CD4-positive, CD25-positive, alpha-beta regulatory T cell (primary cell): Measurements from ENCODE around the gene TMEM204. TPM values are rescaled to one million over a fixed set of nuclear protein-coding genes. Genes with fewer than 3 reads are reported as not detected.

ENCODE experiments used
- ATAC-seq, 2 donors: fragments of 150-1000 bp; cut with Tn5 transposase; one replicate each; pipeline ENCODE4 v1.10.0; 2021; ENCODE audit warnings: low read depth in 2 of 2, moderate number of reproducible peaks in 2 of 2, moderate library complexity in 1 of 2
- DNase-seq, 3 donors: peaks; one replicate each; pipeline versions ENCODE4 v3.0.0 to v3.0.0-alpha.2; 2012 to 2022; ENCODE audit warnings: mixed read lengths in 1 of 3
- H3K27ac ChIP-seq: one replicate; pipeline ENCODE4 v1.7.0; 2013; ENCODE audit warnings: mild to moderate bottlenecking, low read length; ENCODE audit not compliant: insufficient read depth, poor library complexity, severe bottlenecking
- H3K27me3 ChIP-seq: one replicate; pipeline ENCODE4 v1.7.0; 2013; ENCODE audit warnings: low read length; ENCODE audit not compliant: control insufficient read depth, insufficient read depth
- H3K36me3 ChIP-seq: one replicate; pipeline ENCODE4 v1.7.0; 2013; ENCODE audit warnings: mild to moderate bottlenecking, low read length, moderate library complexity; ENCODE audit not compliant: control insufficient read depth, insufficient read depth
- H3K4me1 ChIP-seq: 2 replicates; pipeline ENCODE4 v1.7.0; 2013; ENCODE audit warnings: mild to moderate bottlenecking, low read length; ENCODE audit not compliant: insufficient read depth, control insufficient read depth, poor library complexity, severe bottlenecking
- H3K4me3 ChIP-seq: one replicate; pipeline ENCODE4 v1.7.0; 2013; ENCODE audit warnings: low read depth, mild to moderate bottlenecking, low read length, moderate library complexity
- H3K9me3 ChIP-seq, 2 experiments: 1 replicate in 1 of 2; 2 replicates in 1 of 2; pipeline ENCODE4 v1.7.0; 2013; ENCODE audit warnings: low read length in 2 of 2, mild to moderate bottlenecking in 1 of 2, moderate library complexity in 1 of 2; ENCODE audit not compliant: control insufficient read depth in 2 of 2
- H3K27ac Mint-ChIP-seq, 3 donors: one replicate each; pipeline ENCODE4 v1.8.0; 2020 to 2022; ENCODE audit warnings: mild to moderate bottlenecking in 3 of 3, mixed read lengths in 3 of 3, moderate library complexity in 2 of 3
- H3K27me3 Mint-ChIP-seq: one replicate; pipeline ENCODE4 v1.8.0; 2022; ENCODE audit warnings: mild to moderate bottlenecking, mixed read lengths
- H3K36me3 Mint-ChIP-seq: one replicate; pipeline ENCODE4 v1.8.0; 2020; ENCODE audit warnings: mixed read lengths
- H3K4me1 Mint-ChIP-seq, 4 donors: one replicate each; pipeline ENCODE4 v1.8.0; 2020 to 2022; ENCODE audit warnings: mixed read lengths in 4 of 4, mild to moderate bottlenecking in 1 of 4
- H3K4me3 Mint-ChIP-seq, 4 donors: one replicate each; pipeline ENCODE4 v1.8.0; 2020 to 2022; ENCODE audit warnings: mild to moderate bottlenecking in 4 of 4, mixed read lengths in 4 of 4, moderate library complexity in 3 of 4
- H3K9me3 Mint-ChIP-seq, 7 donors: one replicate each; pipeline ENCODE4 v1.8.0; 2020 to 2022; ENCODE audit warnings: mixed read lengths in 7 of 7, mild to moderate bottlenecking in 3 of 7, moderate library complexity in 2 of 7
- polyA plus RNA-seq, 4 donors: library from polyadenylated mRNA; unstranded; fragments of 300-500 nt; fragmentation: Illumina TruSeq; gene quantifications; one replicate each; pipeline ENCODE4 v1.2.3, GENCODE V29; 2021
- total RNA-seq: library from RNA; stranded (reverse); gene quantifications from one replicate; pipeline ENCODE4 v1.2.3, GENCODE V29; 2022

TMEM204 gene
- total and polyA plus RNA-seq, 5 donors from 2014 or later = 25.8 to 97.4 (median 68.2) TPM

GRCh38 chr16:1545044-1546040, 11.9 kb downstream of the TMEM204 start:
- no peaks in the 10 kb centered on the region for H3K9me3 ChIP-seq
- Mint-ChIP-seq H3K4me3 (peak overlapping the region in 2 of 4 donors; percentile 54 to 56), H3K27me3 (no peaks in the 10 kb centered on the region), H3K36me3 (peaks cover 4% of the 10 kb centered on the region), H3K27ac (peak overlapping the region in 2 of 3 donors; percentile 44 to 93), H3K9me3 (peaks cover 0 to 2% (median 0%) of the 10 kb centered on the region in 7 donors), H3K4me1 (peaks cover 10 to 60% (median 20%) of the 10 kb centered on the region in 4 donors)
- no peak for ATAC-seq
- DNase-seq = no peak
- peaks cover 39% of the 10 kb centered on the region for H3K4me1 ChIP-seq
- no peaks in the 10 kb centered on the region for H3K27me3 ChIP-seq
- peaks cover 37% of the 10 kb centered on the region for H3K36me3 ChIP-seq
- no peak overlapping the region for H3K4me3 ChIP-seq
- H3K27ac ChIP-seq = peak overlapping the region; percentile 15

GRCh38 chr16:1546430-1546829, 13.0 kb downstream of the TMEM204 start:
- no peaks in the 10 kb centered on the region for H3K27me3 Mint-ChIP-seq
- Histone ChIP-seq H3K4me1 (peaks cover 39% of the 10 kb centered on the region), H3K9me3 (no peaks in the 10 kb centered on the region), H3K27ac (no peak overlapping the region), H3K36me3 (peaks cover 42% of the 10 kb centered on the region), H3K27me3 (no peaks in the 10 kb centered on the region), H3K4me3 (no peak overlapping the region)
- peaks cover 4% of the 10 kb centered on the region for H3K36me3 Mint-ChIP-seq
- ATAC-seq (no peak), DNase-seq (no peak)
- peaks cover 10 to 54% (median 20%) of the 10 kb centered on the region in 4 donors for H3K4me1 Mint-ChIP-seq
- H3K4me3 Mint-ChIP-seq = peak overlapping the region in 1 of 4 donors; percentile 44
- peaks cover 0 to 2% (median 0%) of the 10 kb centered on the region in 7 donors for H3K9me3 Mint-ChIP-seq
- H3K27ac Mint-ChIP-seq = no peak overlapping the region

GRCh38 chr16:1548233-1548632, 14.8 kb downstream of the TMEM204 start:
- no peak for DNase-seq

GRCh38 chr16:1548727-1549126, 15.3 kb downstream of the TMEM204 start:
- Histone ChIP-seq H3K4me1 (peaks cover 22% of the 10 kb centered on the region), H3K4me3 (no peak overlapping the region), H3K27ac (no peak overlapping the region), H3K27me3 (no peaks in the 10 kb centered on the region), H3K36me3 (peaks cover 29% of the 10 kb centered on the region), H3K9me3 (no peaks in the 10 kb centered on the region)
- Mint-ChIP-seq H3K4me3 (no peak overlapping the region), H3K36me3 (peaks cover 2% of the 10 kb centered on the region), H3K27ac (no peak overlapping the region), H3K27me3 (no peaks in the 10 kb centered on the region), H3K4me1 (peaks cover 8 to 41% (median 9%) of the 10 kb centered on the region in 4 donors), H3K9me3 (peaks cover 0 to 2% (median 0%) of the 10 kb centered on the region in 7 donors)
- ATAC-seq (no peak), DNase-seq (no peak)

More at GRCh38 chr16:1548233-1548632, 14.8 kb downstream of the TMEM204 start:
- ATAC-seq = no peak
- Histone ChIP-seq H3K27ac (no peak overlapping the region), H3K9me3 (no peaks in the 10 kb centered on the region), H3K27me3 (no peaks in the 10 kb centered on the region), H3K4me3 (no peak overlapping the region), H3K36me3 (peaks cover 29% of the 10 kb centered on the region), H3K4me1 (peaks cover 27% of the 10 kb centered on the region)
- Mint-ChIP-seq H3K4me3 (no peak overlapping the region), H3K27ac (peak overlapping the region; percentile 38 to 62 (median 56)), H3K27me3 (no peaks in the 10 kb centered on the region), H3K4me1 (peaks cover 10 to 45% (median 12%) of the 10 kb centered on the region in 4 donors), H3K9me3 (peaks cover 0 to 2% (median 0%) of the 10 kb centered on the region in 7 donors), H3K36me3 (peaks cover 4% of the 10 kb centered on the region)

GRCh38 chr16:1550069-1550468, 16.6 kb downstream of the TMEM204 start:
- Mint-ChIP-seq H3K36me3 (peaks cover 6% of the 10 kb centered on the region), H3K27me3 (no peaks in the 10 kb centered on the region), H3K4me3 (peak overlapping the region in 1 of 4 donors; percentile 38), H3K4me1 (peaks cover 5 to 28% (median 11%) of the 10 kb centered on the region in 4 donors), H3K27ac (no peak overlapping the region), H3K9me3 (peaks cover 0 to 2% (median 0%) of the 10 kb centered on the region in 7 donors)
- Histone ChIP-seq H3K9me3 (no peaks in the 10 kb centered on the region), H3K4me3 (no peak overlapping the region), H3K36me3 (peaks cover 39% of the 10 kb centered on the region), H3K4me1 (peaks cover 18% of the 10 kb centered on the region), H3K27me3 (no peaks in the 10 kb centered on the region), H3K27ac (no peak overlapping the region)
- no peak for DNase-seq
- ATAC-seq = no peak

- peaks cover 12% of the 10 kb centered on the region for H3K4me1 ChIP-seq
- no peak overlapping the region for H3K4me3 ChIP-seq
- Mint-ChIP-seq H3K9me3 (peaks cover 0 to 2% (median 0%) of the 10 kb centered on the region in 7 donors), H3K27ac (peak overlapping the region in 1 of 3 donors; percentile 14), H3K4me1 (peaks cover 2 to 22% (median 11%) of the 10 kb centered on the region in 4 donors), H3K4me3 (no peak overlapping the region), H3K27me3 (no peaks in the 10 kb centered on the region), H3K36me3 (peaks cover 6% of the 10 kb centered on the region)
- no peak for DNase-seq
- ATAC-seq = no peak
- H3K27ac ChIP-seq = no peak overlapping the region
- H3K36me3 ChIP-seq = peaks cover 40% of the 10 kb centered on the region
- H3K9me3 ChIP-seq = no peaks in the 10 kb centered on the region
- no peaks in the 10 kb centered on the region for H3K27me3 ChIP-seq
Observed at GRCh38 chr16:1550696-1551095, 17.2 kb downstream of the TMEM204 start.

GRCh38 chr16:1551166-1551565, 17.7 kb downstream of the TMEM204 start:
- H3K4me3 ChIP-seq = no peak overlapping the region
- H3K4me1 Mint-ChIP-seq = peaks cover 0 to 19% (median 11%) of the 10 kb centered on the region in 4 donors
- peaks cover 7% of the 10 kb centered on the region for H3K4me1 ChIP-seq
- no peak for DNase-seq
- H3K27ac ChIP-seq = no peak overlapping the region
- H3K27ac Mint-ChIP-seq = peak overlapping the region in 1 of 3 donors; percentile 14
- no peak overlapping the region for H3K4me3 Mint-ChIP-seq
- no peak for ATAC-seq
- H3K36me3 Mint-ChIP-seq = peaks cover 6% of the 10 kb centered on the region
- no peaks in the 10 kb centered on the region for H3K9me3 ChIP-seq
- no peaks in the 10 kb centered on the region for H3K27me3 ChIP-seq
- H3K27me3 Mint-ChIP-seq = no peaks in the 10 kb centered on the region
- H3K36me3 ChIP-seq = peaks cover 40% of the 10 kb centered on the region
- H3K9me3 Mint-ChIP-seq = peaks cover 0 to 2% (median 0%) of the 10 kb centered on the region in 7 donors
